Astrocyte of the cerebellum (primary cell): ENCODE results near the gene RASGRP4.

Source experiments
- DNase-seq: peaks from one replicate; pipeline ENCODE4 v3.0.0-alpha.2; 2011; ENCODE audit warnings: low read depth
- H3K4me3 ChIP-seq: 2 replicates; pipeline ENCODE4 v1.5.1; 2011; ENCODE audit warnings: mild to moderate bottlenecking, low read depth, low read length, moderate library complexity
- CTCF ChIP-seq: IDR thresholded peaks from 2 replicates; pipeline ENCODE4 v1.5.1; 2012; ENCODE audit warnings: low read length, low read depth, moderate library complexity, mild to moderate bottlenecking; ENCODE audit errors: missing control alignments
- in situ Hi-C: cut with HindIII; loops from 2 replicates; pipeline ENCODE4 v1.10.0; 2017; ENCODE audit warnings: low sequenced_read_pairs

The RASGRP4 gene

GRCh38 chr19:38376576-38376975 is 49.4 kb downstream of the RASGRP4 start:
- no peak overlapping the region for H3K4me3 ChIP-seq
- in situ Hi-C loops = no loop called here
- TF ChIP-seq CTCF = no peak
- no peak for DNase-seq

GRCh38 chr19:38375748-38376147 is 50.3 kb downstream of the RASGRP4 start:
- DNase-seq = no peak
- peak overlapping the region; percentile 94 for H3K4me3 ChIP-seq
- no peak for TF ChIP-seq CTCF
- in situ Hi-C loops = no loop called here

- no peak for DNase-seq
- H3K4me3 ChIP-seq = peak overlapping the region; percentile 94
- TF ChIP-seq CTCF = no peak
- in situ Hi-C loops = no loop called here
These were observed 50.9 kb downstream of the RASGRP4 start for GRCh38 chr19:38375098-38375493.

- peak; percentile 91 for DNase-seq
- H3K4me3 ChIP-seq = peak within 1 kb of the TSS; percentile 94
- peak; percentile 15 for TF ChIP-seq CTCF
- in situ Hi-C loops = no loop called here
These were observed 51.5 kb downstream of the RASGRP4 start, which contains the start of gene PSMD8 for GRCh38 chr19:38374332-38375097. PSMD8 (plus strand) TSS chr19:38374571; CDS start chr19:38374602, 31 bp downstream.

GRCh38 chr19:38373907-38374331 is 52.1 kb downstream of the RASGRP4 start:
- H3K4me3 ChIP-seq = peak overlapping the region; percentile 94
- in situ Hi-C loops = no loop called here
- no peak for DNase-seq
- no peak for TF ChIP-seq CTCF

GRCh38 chr19:38371081-38371480 is 54.9 kb downstream of the RASGRP4 start:
- DNase-seq = no peak
- H3K4me3 ChIP-seq = no peak overlapping the region
- in situ Hi-C loops = no loop called here
- no peak for TF ChIP-seq CTCF
